HG02610 (cell line): ENCODE measurements around the gene FRMD5.

Experiments used
- ATAC-seq: cut with Tn5 transposase; IDR thresholded peaks from one replicate; pipeline ENCODE4 v1.9.1; 2021; ENCODE audit warnings: mild to moderate bottlenecking, moderate library complexity; ENCODE audit not compliant: unreplicated experiment

Gene FRMD5

DNA sequence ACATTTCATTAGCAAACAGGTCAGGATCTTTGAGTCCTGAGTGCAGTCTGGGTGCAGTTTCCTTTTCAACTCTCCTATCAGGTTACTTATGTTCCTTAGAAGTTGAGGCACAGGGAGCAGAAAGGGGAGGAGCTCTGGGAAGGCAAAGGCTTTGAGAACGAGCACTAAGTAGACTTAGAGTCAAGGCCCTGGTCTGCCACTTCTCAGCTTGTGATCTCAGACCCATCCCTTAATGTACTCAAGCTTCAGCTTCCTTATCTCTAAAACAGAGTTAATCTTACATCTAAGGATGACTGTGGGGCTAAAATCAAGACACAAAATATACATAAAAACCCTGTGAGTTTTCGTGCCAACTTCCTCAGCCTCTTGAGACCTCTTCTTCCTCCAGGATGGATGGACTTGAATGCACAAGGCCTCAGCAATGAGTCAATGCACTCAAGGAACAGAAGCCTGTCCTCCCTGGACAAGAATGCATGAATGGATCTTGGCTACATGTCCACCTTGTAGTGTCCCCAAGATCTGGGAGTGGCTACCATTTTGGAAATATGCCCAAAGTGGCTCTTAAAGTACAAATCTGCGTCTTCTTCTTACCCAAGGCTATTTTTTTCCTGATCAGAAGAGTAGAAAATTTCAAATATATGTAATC is 263.2 kb downstream of the FRMD5 start:
- no peak for ATAC-seq

DNA sequence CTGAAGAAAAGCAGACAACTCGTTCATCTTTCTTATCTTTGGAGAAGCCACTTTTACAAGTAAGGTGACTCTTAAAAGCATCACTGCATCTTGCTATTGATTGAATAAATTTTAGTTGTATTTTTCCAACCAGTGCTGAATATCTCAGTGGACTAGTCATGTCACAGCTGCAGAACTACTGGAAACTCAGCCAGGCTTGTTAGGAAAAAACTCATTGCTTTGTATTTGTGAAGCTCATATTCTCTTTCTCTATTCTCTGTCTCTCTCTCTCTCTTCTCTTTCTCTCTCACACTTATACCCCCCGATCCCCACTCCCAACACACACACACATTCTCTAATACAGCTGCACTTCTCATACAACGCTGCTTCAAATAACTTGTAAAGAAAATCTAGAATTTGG is 264.0 kb downstream of the FRMD5 start:
- no peak for ATAC-seq

DNA sequence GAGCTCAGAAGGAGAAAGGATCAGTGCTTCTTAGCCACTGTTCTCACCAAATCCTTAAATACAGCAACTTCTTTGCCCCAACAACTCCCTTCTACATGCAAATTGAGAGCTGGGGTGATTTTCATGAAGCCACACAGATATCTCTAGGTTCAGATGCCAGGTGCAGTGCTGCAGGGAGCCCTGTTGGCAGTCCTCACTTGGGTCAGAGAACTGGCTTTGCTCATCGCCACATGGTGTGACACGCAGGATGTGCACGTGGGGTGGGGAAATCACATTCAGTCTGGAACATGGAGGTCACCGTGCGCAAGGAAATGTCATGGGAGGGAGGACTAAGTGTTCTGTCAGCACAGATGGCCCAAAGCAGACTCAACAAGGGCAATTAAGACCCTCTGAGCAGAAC is 264.5 kb downstream of the FRMD5 start:
- ATAC-seq, result no peak

DNA sequence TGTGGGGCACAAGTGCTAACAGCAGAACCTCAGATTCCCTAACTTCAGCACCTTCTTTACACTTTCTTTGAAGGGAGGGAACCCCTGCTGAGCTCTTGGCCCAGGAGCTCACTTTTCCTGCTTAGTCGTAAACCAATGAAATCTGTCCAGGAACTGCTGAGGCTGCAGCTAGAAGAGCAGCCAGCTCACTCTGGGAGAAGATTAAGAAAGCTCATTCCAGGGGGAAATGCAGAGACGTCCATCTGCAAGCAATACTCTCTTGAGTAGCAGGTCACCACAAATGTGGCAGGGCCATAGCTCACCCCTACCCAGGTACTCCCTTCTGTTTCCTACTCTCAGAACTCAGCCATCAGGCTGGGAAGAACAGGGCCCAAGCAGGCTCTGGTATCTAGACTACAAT is 265.0 kb downstream of the FRMD5 start:
- ATAC-seq, result no peak

DNA sequence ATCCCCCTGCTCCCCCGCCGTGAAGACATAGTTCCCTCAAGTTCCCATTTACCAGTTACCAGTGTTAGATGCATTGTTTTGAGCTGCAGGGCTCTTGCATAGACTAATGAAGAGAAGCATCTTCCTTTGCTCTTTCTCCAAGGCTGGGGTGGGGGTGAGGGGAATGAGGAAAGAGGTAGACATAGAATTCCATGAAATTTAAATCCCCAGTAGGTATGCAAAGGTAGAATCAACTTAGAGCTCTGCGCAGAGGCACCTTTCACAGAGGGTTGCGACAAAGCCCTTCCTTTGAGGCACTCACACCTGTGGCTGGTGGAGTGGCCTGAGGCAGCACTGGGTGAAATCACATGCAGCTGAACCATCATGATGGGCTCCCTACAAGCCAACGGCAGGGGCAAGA is 266.9 kb downstream of the FRMD5 start:
- ATAC-seq, result no peak

DNA sequence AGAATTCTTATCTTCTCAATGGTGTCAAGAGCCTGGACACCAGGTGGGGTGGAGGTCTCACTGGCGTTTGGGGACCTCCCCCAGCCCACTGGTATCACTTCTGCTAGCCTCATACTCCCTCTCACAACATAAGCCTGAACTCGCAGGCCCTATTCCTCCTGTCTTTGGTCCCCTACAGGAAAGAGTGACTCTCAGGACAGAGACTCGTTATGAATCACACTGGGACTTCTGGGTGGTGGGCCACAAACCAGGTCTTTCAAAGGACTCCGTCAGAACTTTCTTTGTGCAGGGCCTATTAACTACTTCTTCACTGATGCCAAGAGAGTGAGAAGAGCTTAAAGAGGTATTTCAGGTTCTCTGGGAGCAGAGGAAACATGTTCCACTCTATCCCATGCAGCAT is 267.9 kb downstream of the FRMD5 start:
- ATAC-seq, result no peak

DNA sequence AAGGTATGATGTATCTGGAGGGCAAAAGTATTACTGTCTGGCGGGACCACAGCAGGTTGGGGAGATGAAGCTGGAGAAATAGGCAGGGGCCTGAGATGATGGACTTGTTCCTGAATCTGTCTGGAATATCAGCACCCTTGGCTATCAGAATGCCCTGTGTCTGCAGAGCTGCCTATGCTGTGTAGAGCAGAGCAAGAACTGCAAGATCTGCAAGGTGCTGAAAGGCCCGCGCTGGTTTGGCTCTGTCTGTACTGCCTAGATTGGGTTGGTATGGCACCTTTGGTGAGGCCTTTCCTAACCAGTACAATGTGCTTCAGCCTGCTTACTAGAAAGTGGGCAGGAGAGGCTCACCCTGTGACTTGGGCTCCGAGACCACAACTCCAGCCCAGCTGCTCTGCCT is 271.5 kb downstream of the FRMD5 start:
- ATAC-seq, result no peak

DNA sequence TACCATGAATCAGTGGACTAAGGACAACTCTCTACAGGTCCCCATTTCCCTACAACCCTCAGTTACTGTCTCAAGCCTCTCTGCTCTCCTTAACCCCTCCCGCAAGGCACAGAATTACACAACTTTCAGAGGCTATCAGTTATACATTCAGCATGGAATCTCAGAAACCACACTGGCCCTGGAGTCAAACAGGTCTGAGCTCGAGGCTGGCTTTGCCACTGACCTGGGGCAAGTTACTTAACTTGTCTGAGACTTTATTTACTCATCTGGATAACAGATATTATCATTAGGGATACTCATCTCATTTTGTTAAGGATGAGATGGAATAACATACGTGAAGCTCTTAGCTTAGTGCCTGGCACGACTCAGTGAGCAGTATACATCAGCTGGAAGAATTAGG is 273.1 kb downstream of the FRMD5 start:
- no peak for ATAC-seq

DNA sequence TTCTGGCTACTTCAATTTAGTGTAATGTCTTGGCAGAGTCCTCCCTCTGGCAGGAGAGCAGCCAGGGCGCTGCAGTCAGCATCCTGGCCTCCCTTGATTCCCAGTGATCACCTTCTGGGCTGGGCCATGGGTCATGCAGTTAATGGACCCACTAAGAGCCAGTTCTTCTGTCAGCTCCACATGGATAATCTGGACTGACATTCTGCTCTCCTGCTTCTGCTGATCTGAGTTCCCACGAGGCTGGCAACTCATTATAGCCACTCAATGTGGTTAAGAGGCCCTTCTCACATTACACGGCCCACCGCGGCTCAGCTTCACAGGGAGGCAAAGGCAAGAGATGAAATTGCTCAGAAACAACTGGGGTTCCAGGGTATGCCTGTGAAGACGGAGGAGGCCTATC is 274.3 kb downstream of the FRMD5 start:
- ATAC-seq, result no peak

DNA sequence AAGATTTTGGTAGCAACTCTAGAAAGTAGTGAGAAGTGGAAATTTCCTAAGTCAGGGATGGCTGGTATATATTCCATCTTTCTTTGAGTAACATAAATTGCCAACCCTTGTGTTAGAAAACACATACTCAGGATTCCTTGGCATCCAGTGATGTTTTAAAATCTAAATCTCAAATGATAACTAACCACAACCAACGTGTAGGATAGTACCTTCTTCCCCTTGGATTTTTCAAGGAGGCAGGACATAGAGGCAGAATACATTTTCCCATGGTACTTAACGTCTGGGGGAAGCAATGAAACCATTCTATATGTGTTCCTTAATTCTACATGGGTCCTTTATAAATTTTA is 274.8 kb downstream of the FRMD5 start:
- no peak for ATAC-seq

DNA sequence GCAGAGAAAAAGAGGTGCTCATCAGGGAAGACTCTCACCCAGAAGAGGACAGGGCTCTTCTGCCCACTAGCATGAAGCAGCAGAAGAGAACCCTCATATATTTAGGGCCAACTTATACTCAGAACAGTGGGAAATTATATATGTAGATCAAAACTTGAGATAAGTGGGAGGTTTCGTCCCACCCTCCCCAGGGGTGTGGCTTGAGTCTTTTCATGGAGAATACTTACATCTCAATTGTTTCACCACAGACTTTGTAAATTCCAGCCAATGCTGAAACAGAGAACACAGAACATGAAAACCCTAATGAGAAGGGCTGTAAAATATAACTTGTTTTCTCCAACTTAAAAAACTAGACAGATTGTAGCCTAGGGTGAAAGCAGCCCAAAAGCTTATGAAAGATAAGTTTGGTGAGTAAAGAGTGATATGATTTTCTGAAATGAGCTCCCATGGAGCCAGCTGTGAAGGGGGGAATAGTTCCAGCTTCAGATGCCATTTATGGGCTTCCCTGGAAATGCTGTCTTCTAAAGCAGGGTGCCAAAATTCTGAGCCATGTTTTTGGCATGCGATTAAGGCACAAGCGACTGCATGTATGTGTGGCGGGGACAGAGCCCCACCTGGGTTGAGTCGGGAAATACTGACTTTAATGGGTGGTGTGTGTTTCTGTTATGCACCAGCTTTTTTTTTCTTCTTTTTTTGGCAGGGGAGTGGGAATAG is 275.4 kb downstream of the FRMD5 start:
- no peak for ATAC-seq

DNA sequence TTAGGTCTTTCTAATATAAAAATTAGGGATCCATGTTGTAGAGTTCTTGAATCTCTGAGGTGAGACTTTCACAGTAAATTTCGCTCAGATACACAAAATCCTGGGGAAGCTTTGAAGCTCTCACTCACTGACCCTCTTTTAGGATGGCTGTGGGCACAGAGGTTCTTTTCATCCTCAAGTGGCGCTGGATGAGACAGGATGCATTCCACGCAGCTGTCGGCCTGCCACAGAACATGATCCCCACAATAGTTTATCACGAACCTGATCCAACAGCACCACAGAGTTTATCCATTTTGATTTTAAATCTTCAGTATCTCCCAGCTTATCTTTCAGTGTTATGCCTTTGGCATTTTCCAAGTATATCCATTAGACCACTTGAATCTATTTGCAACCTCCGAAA is 276.4 kb downstream of the FRMD5 start:
- ATAC-seq, result no peak

DNA sequence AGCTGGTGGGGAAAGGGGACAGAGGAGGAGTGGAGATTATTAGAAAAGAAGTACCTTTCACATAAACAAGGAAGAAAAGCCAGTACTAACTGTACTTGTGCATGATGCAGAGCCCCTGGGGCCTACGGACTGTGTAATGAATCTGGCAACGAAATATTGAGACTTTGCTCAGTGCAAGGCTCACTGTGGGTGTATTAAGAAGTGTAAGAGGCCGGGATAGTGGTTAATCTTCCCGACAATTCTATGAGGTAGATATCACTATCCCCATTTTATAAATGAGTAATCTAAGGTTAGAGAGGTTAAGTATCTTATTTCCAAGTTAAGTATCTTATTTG is 278.8 kb downstream of the FRMD5 start:
- no peak for ATAC-seq

DNA sequence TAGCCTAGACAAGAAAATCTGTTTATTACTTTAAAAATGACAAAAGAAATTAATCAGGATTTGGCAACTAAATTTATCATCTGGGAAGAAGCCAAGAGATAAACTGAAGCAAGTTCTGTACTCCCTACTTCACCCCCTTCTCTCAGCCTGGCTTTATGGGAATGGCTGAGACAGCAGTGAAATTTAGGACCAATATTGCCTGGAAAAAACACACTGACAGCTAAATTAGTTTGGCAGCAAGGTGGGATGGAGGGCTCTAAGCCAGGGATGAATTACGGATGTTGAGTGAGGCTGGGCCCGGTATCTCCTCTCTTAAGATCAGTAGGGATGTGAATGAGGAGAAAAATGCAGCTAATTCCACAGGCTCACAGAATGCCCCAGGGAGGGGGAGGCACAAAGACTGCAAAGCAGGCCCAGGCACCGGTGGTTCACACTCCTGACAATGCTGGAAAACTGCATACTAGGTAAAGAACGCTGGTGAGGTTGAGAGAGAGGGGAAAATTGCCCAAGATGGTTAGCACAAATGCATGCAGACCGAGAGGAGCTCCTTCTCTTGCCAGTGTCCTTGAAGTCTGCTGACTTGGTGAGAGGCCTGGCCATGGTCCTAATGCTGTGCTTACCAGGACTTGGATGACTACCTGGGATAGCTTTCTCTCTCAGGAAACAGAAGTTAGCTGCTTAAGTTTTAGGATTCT is 279.3 kb downstream of the FRMD5 start:
- ATAC-seq, result no peak

DNA sequence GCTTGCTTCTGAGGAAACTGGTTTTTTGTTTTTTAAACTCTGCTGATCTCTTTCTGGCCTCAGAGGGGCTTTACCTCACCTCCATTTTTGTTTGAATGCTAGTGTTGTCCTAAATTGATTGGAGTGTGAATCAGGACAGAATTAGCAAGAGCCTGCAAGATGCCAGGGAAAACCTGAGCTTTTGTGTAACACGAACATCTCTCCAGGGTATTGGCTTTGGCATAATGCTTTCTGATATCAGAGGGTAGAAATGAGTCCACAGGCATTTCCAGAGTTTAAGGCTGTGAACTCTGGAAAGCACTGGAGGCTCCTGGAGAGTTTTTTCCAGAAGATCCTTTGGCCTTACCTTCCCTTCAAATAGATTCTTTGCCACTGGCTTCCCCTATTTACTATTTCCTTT is 281.1 kb downstream of the FRMD5 start:
- no peak for ATAC-seq

DNA sequence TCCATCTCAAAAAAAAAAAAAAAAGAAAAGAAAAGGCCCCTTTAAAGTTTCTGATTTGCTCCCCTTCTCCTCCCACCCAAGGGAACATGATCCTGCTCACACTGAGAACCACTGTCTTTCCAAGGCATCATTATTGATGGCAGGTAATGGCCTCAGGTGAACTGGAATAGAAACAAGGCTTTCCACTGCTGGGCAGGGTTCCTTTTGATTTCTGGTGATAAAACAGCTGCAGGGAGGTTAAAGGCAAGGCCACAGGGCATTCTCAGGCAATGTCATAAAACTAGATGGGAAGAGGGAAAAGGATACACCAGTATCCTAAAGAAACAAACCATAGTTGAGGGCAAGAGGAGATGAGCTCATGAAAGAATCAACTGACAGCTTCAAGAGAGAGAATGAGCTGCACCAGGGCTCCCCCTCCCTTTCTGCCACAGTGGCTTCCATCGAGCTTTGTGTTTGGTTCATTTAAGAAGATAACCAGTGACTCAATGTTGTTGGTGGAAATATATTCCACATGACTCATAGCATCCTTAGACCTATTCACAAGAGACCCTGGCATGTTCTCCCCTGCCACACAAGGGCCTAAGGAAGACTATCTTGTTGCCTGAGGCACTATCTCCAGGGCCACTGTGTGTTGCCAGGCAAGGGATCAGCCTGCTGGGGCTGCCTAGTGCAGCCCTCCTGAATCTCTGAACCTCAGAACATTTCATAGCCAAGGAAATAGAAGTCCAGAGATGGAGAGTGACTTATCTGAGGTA is 281.9 kb downstream of the FRMD5 start:
- no peak for ATAC-seq

DNA sequence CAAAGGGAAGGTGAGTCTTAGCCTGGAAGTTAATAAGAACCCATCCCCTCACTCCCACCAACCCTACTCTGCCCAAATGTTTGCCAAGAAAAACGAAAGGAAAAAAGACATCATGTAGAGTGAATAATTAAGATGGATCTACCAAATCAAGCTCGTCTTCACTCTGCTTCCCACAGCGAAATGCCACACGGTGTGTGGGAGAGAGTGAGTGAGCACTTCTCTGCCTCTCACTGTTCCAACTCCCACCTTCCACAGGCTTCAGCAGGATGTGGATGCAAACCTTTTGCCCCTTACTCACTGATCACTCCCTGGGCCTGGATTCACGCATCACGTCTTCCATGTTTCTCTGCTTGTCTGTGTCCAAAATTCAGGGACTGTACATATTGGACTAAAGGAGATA is 282.9 kb downstream of the FRMD5 start:
- ATAC-seq, result no peak

DNA sequence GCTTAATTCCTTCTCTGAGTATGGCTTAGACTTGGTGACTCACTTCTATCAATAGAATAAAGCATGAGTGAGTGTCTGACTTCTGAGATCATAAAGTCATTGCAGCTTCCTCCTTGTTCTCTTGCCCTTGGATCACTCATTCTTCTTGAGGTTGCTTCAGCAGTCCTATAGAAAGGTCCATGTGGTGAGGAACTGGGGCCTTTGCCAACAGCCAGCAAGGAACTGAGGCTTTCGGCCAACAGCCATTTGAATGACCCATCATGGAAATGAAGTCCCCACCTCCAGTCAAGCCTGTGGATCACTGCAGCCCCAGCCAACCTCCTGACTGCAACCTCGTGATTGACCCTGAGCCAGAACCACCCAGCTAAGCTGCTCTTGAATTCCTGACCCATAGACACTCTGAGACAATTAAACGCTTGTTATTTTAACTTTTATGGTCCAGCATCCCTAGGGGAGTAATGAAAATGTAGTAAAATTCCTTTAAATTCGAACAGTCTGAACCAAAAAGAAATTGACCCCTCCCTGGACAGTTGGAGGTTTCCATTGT is 283.8 kb downstream of the FRMD5 start:
- ATAC-seq, result no peak

DNA sequence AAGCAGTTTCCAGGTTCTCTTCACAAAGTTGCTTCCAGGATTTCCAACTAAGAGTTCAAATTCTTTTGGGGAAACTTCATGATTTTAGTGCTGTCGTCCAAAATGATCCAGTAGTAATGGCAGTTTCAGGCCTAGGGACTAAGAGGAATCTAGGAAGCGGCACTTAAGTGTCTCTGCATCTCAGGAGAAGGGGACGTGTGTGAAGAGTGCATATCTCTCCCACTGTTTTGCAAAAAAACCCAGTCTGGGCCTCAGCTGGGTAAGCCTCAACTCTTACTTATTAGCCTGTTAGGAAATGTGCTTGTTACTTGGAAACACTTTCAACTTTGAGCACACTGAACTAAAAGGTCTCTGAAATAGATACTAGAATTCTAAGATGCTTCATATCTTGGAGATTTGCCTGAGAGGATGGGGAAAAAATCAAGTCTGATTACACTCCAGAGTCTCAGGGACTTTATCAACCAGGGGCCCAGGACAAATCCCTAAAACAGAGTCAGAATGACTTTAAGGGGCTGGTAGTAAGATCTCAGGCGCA is 286.5 kb downstream of the FRMD5 start:
- ATAC-seq, result no peak

DNA sequence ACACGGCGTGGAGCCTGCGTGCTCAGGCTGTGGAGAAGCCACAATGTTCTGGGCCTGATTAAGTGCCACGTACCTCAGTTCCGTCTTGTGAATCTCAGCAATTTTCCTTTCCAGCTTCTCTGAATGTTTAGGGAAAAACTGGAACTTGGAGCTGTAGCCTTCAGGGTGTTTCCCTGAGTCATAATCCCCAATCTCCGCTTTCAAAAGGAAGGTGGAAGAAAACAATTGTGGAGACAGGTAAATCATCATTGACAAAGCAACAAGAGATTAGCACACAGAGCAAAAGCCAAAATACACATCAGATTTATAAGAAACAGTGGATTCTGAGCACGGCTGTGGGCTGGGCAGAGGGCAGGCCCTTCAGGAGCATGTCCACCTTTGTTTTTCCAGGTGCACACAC is 289.3 kb downstream of the FRMD5 start:
- no peak for ATAC-seq

DNA sequence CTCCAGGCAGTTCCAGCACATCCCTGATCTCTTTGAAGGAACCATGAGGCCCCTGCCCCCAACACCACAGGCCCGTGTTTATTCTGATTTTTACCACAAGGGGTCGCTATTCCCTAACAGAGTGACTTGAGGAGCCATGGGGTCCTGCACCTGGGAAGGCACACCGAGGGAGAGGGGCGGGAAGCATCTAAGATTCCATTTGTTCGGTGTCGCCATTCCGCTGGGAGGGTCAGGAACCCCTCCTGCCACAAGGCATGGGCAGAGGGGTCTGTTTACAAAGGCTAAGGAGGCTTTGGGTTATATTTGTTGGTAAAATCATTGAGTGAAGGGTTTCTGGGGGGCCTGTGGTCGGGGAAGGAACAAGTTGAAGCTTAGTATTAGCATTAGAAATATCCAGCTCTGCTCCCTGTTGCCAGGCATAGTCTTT is 291.2 kb downstream of the FRMD5 start:
- ATAC-seq, result no peak
